Prostate gland (tissue), 2 donors: Measurements from ENCODE around the gene AKAP8L. TPM values are rescaled to one million over a fixed set of nuclear protein-coding genes. Genes with fewer than 3 reads are reported as not detected.
"Not testable (repeated sequence)": the region's sequence is repeated elsewhere in the genome, so short reads cannot be mapped to it uniquely, and the experiment has no call there.

Experiments used
- DNase-seq: peaks from one replicate; pipeline ENCODE4 v3.0.0-alpha.2; 2019; ENCODE audit warnings: low spot score
- H3K27ac ChIP-seq, 2 donors: fragments of 200-600 bp; sonication (generic); 2 replicates each; pipeline ENCODE4 v1.5.1; 2017 to 2019
- H3K27me3 ChIP-seq: fragments of 200-600 bp; sonication (generic); replicated peaks from 2 replicates; pipeline ENCODE4 v1.5.1; 2019; ENCODE audit not compliant: insufficient read depth
- H3K36me3 ChIP-seq, 2 donors: fragments of 200-600 bp; sonication (generic); 1 replicate in 1 of 2; 2 replicates in 1 of 2; pipeline versions ENCODE4 v1.5.1 to v1.8.1; 2017 to 2019
- H3K4me1 ChIP-seq: fragments of 200-600 bp; sonication (generic); replicated peaks from 2 replicates; pipeline ENCODE4 v1.5.1; 2019
- H3K4me3 ChIP-seq, 2 donors: fragments of 200-600 bp; sonication (generic); 2 replicates each; pipeline ENCODE4 v1.5.1; 2017 to 2019
- H3K9me3 ChIP-seq: fragments of 200-600 bp; sonication (generic); 2 replicates; pipeline ENCODE4 v1.5.1; 2017
- CTCF ChIP-seq, 4 experiments: fragments of 200-600 bp in 2 of 4; fragments of 450-650 bp in 2 of 4; sonication (generic) in 2 of 4; IDR thresholded peaks; 1 replicate in 3 of 4; 2 replicates in 1 of 4; pipeline ENCODE4 v1.5.1; 2016 to 2019; ENCODE audit warnings: antibody characterized with exemption in 4 of 4, mild to moderate bottlenecking in 2 of 4, moderate library complexity in 2 of 4
- POLR2A ChIP-seq: fragments of 450-650 bp; IDR thresholded peaks from one replicate; pipeline ENCODE4 v1.6.1; 2016; ENCODE audit warnings: antibody characterized with exemption, mild to moderate bottlenecking
- POLR2AphosphoS5 ChIP-seq: sonication (generic); formaldehyde crosslinking; IDR thresholded peaks from one replicate; pipeline ENCODE4 v1.6.1; 2017; ENCODE audit warnings: antibody characterized with exemption
- WGBS: methylation state at CpG from one replicate; pipeline ENCODE4 v1.1.5; 2018; 5-methylcytosine and 5-hydroxymethylcytosine counted together
- intact Hi-C: fragments of 100-400 bp; cut with DNase I; formaldehyde crosslinking; loops from one replicate; pipeline ENCODE4 v1.14.2; 2022
- total RNA-seq, 2 donors: library from RNA; depleted of rRNA; stranded (reverse); fragments of >200 nt; gene quantifications; one replicate each; pipeline ENCODE4 v1.1.0, GENCODE V29; 2016

AKAP8L gene
- total RNA-seq, 2 donors from 2014 or later = 107 to 269 TPM

GRCh38 chr19:15354566-15355296 is 64.1 kb downstream of the AKAP8L start:
- TF ChIP-seq POLR2AphosphoS5 = no peak
- TF ChIP-seq POLR2A = no peak
- no peak for TF ChIP-seq CTCF (IDR thresholded peaks at IDR 0.05)
- WGBS = 67% methylated on average over 27 of the region's 27 CpGs
- Histone ChIP-seq H3K4me3 (no peak overlapping the region), H3K9me3 (no peaks in the 10 kb centered on the region), H3K27me3 (no peaks in the 10 kb centered on the region), H3K36me3 (peaks cover 13 to 21% of the 10 kb centered on the region in 2 donors), H3K27ac (no peak overlapping the region), H3K4me1 (no peaks in the 10 kb centered on the region)
- DNase-seq = no peak
- intact Hi-C loops = no loop called here

DNA sequence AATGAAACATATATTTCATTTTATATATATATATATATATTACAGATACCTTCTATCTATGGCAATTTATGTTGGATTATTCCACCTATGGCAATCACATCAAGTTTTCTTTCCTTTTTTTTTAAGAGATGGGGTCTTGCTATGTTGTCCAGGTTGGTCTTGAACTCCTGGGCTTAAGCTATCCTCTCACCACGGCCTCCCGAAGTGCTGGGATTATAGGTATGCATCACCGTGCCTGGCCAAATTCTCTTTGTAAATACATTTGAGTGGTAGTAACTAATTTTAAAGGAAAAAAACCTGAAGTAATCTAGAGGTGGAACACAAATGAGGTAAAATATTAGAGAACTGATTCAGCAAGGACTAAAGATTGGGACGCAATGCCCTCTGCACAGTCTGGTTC is 64.9 kb downstream of the AKAP8L start:
- peaks cover 7 to 14% of the 10 kb centered on the region in 2 donors for H3K36me3 ChIP-seq
- H3K9me3 ChIP-seq = no peaks in the 10 kb centered on the region
- H3K4me1 ChIP-seq = no peaks in the 10 kb centered on the region
- H3K27ac ChIP-seq = no peak overlapping the region
- WGBS = 94% methylated on average over 4 of the region's 4 CpGs
- H3K27me3 ChIP-seq = no peaks in the 10 kb centered on the region
- no peak for DNase-seq
- intact Hi-C loops = no loop called here
- TF ChIP-seq POLR2AphosphoS5 (no peak), CTCF (IDR thresholded peaks at IDR 0.05) (no peak), POLR2A (no peak)
- no peak overlapping the region for H3K4me3 ChIP-seq

DNA sequence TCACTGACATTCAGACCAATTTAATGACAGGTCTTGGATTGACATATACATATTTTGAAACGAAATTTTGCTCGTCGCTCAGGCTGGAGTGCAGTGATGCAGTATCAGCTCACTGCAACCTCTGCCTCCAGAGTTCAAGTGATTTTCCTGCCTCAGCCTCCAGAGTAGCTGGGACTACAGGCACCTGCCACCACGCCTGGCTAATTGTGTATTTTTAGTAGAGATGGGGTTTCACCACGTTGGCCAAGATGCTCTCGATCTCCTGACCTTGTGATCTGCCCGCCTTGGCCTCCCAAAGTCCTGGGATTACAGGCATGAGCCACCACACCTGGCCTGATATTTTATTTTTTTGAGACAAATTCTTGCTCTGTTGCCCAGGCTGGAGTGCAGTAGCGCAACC is 66.3 kb downstream of the AKAP8L start:
- H3K36me3 ChIP-seq, H3K9me3 ChIP-seq, intact Hi-C loops, H3K27ac ChIP-seq, H3K4me3 ChIP-seq, DNase-seq, H3K27me3 ChIP-seq, H3K4me1 ChIP-seq: not testable (repeated sequence)
- 90% methylated on average over 8 of the region's 8 CpGs for WGBS

- 97% methylated on average over 11 of the region's 11 CpGs for WGBS
- H3K4me3 ChIP-seq, H3K36me3 ChIP-seq, H3K27me3 ChIP-seq, intact Hi-C loops, H3K9me3 ChIP-seq, H3K4me1 ChIP-seq, H3K27ac ChIP-seq, DNase-seq: not testable (repeated sequence)
Observed at GRCh38 chr19:15341328-15341727, 77.5 kb downstream of the AKAP8L start.

DNA sequence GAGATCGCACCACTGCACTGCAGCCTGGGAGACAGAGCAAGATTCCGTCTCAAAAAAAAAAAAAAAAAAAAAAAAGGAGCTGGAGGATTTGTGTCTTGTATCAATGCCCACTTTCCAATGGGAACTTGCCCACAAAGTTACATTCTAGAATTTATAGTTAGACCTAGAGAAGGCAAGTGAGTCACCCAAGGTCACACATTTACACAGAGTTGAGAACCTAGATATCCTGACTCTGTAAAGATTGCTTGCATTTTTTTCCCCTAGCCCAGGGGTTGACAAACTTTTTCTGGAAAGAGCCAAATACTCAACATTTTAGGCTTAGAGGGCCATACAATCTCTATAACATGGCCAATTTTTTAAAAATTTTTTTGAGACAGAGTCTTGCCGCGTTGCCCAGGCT is 78.7 kb downstream of the AKAP8L start:
- 93% methylated on average over 4 of the region's 4 CpGs for WGBS

More for the DNA sequence above, 78.7 kb downstream of the AKAP8L start:
- TF ChIP-seq POLR2AphosphoS5 = no peak
- TF ChIP-seq POLR2A = no peak
- no peak for TF ChIP-seq CTCF (IDR thresholded peaks at IDR 0.05)
- Histone ChIP-seq H3K36me3 (no peaks in the 10 kb centered on the region), H3K9me3 (no peaks in the 10 kb centered on the region), H3K27me3 (no peaks in the 10 kb centered on the region), H3K4me1 (no peaks in the 10 kb centered on the region), H3K27ac (no peak overlapping the region), H3K4me3 (no peak overlapping the region)
- DNase-seq = no peak
- intact Hi-C loops = no loop called here
